Naive B cell (primary cell): Measurements from ENCODE around the gene AGMAT. TPM values are rescaled to one million over a fixed set of nuclear protein-coding genes. Genes with fewer than 3 reads are reported as not detected.

Source experiments
- ATAC-seq, 2 donors: fragments of 150-1000 bp; cut with Tn5 transposase; 2 replicates each; pipeline ENCODE4 v1.10.0; 2021; ENCODE audit warnings: low read depth in 2 of 2, mild to moderate bottlenecking in 2 of 2, moderate library complexity in 2 of 2
- DNase-seq: peaks from one replicate; pipeline ENCODE4 v3.0.0; 2022
- H3K27ac Mint-ChIP-seq, 6 donors: one replicate each; pipeline ENCODE4 v1.8.0; 2020 to 2022; ENCODE audit warnings: mild to moderate bottlenecking in 6 of 6, mixed read lengths in 6 of 6, moderate library complexity in 5 of 6, inconsistent platforms in 2 of 6
- H3K27me3 Mint-ChIP-seq, 3 donors: one replicate each; pipeline ENCODE4 v1.8.0; 2021 to 2022; ENCODE audit warnings: mixed read lengths in 3 of 3, mild to moderate bottlenecking in 1 of 3
- H3K36me3 Mint-ChIP-seq, 2 donors: one replicate each; pipeline ENCODE4 v1.8.0; 2020 to 2022; ENCODE audit warnings: mixed read lengths in 2 of 2, inconsistent platforms in 1 of 2, mild to moderate bottlenecking in 1 of 2
- H3K4me1 Mint-ChIP-seq, 3 donors: one replicate each; pipeline ENCODE4 v1.8.0; 2020 to 2022; ENCODE audit warnings: mixed read lengths in 3 of 3, inconsistent platforms in 1 of 3, mild to moderate bottlenecking in 1 of 3, moderate library complexity in 1 of 3
- H3K4me3 Mint-ChIP-seq, 8 donors: one replicate each; pipeline ENCODE4 v1.8.0; 2020 to 2022; ENCODE audit warnings: mild to moderate bottlenecking in 8 of 8, mixed read lengths in 8 of 8, moderate library complexity in 8 of 8, inconsistent platforms in 2 of 8
- H3K9me3 Mint-ChIP-seq, 7 donors: one replicate each; pipeline ENCODE4 v1.8.0; 2020 to 2022; ENCODE audit warnings: mixed read lengths in 7 of 7, mild to moderate bottlenecking in 5 of 7, inconsistent platforms in 2 of 7, moderate library complexity in 1 of 7
- polyA plus RNA-seq, 6 donors: library from polyadenylated mRNA; unstranded; fragments of 300-500 nt; fragmentation: Illumina TruSeq; gene quantifications; one replicate each; pipeline ENCODE4 v1.2.3, GENCODE V29; 2021; ENCODE audit warnings: low read depth in 6 of 6

Gene AGMAT
- polyA plus RNA-seq, 6 donors from 2014 or later: 2.4 to 7.4 (median 3.8) TPM

DNA sequence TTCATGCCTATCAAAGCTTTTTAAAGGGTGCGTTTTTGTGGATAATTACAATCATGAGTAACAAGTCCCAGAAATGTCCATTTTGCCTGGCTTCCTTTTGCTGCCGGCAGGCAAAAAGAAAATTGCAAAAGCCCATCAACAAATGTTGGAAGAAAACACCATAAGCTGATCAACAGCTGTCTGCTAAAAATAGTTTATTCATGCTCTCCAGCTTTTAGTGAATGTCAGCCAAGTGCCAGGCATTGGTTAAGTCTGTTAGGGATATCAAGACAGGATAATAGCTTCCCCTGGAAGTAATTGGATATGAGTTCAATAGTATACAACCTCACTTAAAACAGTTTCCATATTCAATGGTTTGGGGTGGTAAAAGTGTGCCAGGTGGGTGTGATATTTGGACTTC is 13.6 kb upstream of the AGMAT start:
- Mint-ChIP-seq H3K4me1 (peaks cover 4 to 6% (median 5%) of the 10 kb centered on the region in 3 donors), H3K27me3 (peaks cover 0 to 9% (median 0%) of the 10 kb centered on the region in 3 donors), H3K9me3 (no peaks in the 10 kb centered on the region), H3K36me3 (no peaks in the 10 kb centered on the region), H3K27ac (no peak overlapping the region), H3K4me3 (no peak overlapping the region)
- DNase-seq (no peak), ATAC-seq (no peak)

DNA sequence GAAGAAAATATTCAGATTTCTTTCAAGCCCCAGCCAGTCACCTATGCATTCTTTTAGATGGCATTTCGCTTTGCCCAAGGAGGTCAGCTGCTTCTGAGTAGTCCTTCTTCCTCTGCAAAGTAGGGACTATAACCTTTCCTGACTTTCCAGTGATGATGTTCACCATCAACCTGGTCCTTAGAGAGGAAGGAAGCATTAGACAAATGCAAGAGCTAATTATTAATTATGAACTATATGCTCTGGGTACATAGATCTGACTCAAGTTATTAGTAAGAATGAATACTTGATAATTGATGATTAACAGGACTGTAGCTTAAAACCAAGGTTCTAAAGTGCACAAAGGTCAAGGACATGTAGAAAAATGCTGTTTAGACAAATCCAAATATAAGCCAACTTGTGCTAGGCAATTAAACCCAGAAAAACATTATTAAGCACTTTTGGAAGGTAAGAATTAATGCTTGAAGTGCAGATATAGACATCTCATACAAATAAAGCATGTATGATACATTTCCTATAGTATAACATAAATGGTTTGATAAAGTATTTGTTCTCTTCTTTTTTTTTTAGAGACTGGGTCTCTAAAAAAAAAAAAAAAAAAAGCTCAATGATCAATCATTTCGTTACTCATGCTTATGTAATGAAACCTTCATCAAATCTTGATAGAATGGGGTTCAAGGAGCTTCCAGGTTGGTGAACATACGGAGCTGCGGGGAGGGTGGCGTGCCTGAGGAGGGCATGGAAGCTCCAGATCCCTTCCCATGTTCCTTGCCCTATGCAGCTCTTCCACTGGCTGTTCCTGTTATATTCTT is 11.2 kb upstream of the AGMAT start:
- H3K4me3 Mint-ChIP-seq: no peak overlapping the region
- no peaks in the 10 kb centered on the region for H3K9me3 Mint-ChIP-seq
- ATAC-seq: no peak
- DNase-seq: no peak
- H3K27ac Mint-ChIP-seq: peak overlapping the region in 1 of 6 donors; percentile 64
- no peaks in the 10 kb centered on the region for H3K36me3 Mint-ChIP-seq
- H3K27me3 Mint-ChIP-seq: peaks cover 0 to 9% (median 0%) of the 10 kb centered on the region in 3 donors
- H3K4me1 Mint-ChIP-seq: no peaks in the 10 kb centered on the region

DNA sequence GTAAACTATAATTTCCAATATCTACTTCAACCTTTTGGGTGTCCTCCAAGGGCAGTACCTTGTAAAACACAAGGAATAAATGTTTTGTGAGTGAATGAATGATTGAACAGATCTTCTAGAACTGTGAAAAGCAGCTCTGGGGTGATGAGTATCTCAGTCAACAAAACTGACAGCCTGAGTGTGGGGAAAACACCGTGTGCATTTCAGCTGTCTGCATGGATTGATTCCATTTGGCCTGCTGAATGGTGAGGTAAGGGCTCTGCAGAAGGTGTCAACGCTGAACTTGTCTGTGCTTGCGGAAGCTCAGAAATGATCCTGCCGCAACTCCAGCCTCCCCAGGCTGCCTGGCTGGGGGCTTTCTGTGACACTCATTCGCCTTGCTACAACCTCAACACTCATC is 7.4 kb upstream of the AGMAT start:
- no peak for DNase-seq
- ATAC-seq: no peak
- peaks cover 0 to 2% (median 2%) of the 10 kb centered on the region in 3 donors for H3K4me1 Mint-ChIP-seq
- H3K9me3 Mint-ChIP-seq: peaks cover 0 to 3% (median 0%) of the 10 kb centered on the region in 7 donors
- H3K4me3 Mint-ChIP-seq: no peak overlapping the region
- no peaks in the 10 kb centered on the region for H3K27me3 Mint-ChIP-seq
- H3K36me3 Mint-ChIP-seq: peaks cover 0 to 6% of the 10 kb centered on the region in 2 donors
- no peak overlapping the region for H3K27ac Mint-ChIP-seq

DNA sequence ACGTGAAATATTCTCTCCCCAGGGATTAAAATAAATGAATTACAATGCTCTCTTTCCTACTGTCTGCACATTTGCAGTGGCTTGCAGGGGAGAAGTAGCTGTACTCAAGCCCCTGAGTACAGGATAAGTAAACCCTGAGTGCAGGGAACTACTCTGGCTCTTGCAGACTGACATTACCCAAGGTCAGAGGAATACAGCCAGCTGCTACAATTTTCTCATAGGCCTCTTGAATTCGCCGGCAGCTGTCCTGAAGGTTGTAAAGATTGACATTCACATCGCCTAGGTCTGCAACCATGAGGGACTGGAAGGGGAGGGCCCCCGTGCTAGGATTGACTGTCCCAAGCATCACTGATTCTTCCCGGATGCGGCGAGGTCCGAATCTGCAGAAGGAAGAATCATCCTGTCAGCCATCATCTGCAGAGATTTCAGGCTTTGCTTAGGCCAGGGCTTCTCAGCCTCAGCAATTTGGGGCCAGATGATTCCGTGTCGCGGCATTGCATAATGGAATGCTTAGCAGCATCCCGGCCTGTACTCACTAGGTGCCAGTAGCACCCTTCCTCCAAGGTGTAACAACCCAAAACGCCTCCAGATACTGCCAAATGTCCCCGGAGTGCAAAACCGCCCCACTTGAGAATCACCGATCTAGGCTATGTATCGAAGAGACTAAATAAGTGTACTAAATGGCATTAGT is 1.7 kb downstream of the AGMAT start:
- DNase-seq (no peak), ATAC-seq (no peak)
- Mint-ChIP-seq H3K36me3 (peaks cover 0 to 3% of the 10 kb centered on the region in 2 donors), H3K27me3 (no peaks in the 10 kb centered on the region), H3K4me3 (peak overlapping the region in 7 of 8 donors; percentile 55 to 89 (median 79)), H3K9me3 (peaks cover 0 to 2% (median 0%) of the 10 kb centered on the region in 7 donors), H3K4me1 (peaks cover 27 to 59% (median 27%) of the 10 kb centered on the region in 3 donors), H3K27ac (peak overlapping the region in 3 of 6 donors; percentile 7 to 76 (median 33))

DNA sequence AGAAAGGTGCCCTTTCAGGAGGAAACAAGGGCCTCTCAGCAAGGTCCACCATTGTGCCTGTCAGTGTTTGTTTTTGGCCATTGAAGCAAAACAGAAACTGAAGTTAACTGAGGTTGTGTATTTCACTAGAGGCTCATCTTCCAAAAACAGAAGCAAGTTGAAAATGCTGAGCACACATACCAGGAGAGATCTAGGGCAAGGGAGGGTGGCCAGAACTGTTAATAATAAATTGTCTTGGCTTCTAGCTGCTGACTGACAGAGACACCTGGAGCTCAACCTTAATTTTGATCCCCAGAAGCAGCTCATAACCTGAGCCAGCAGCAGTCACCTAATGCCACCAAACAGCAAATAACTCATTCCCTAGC is 5.2 kb downstream of the AGMAT start:
- Mint-ChIP-seq H3K9me3 (no peaks in the 10 kb centered on the region), H3K4me1 (peaks cover 18 to 58% (median 28%) of the 10 kb centered on the region in 3 donors), H3K27ac (peak overlapping the region; percentile 85 to 97 (median 91)), H3K36me3 (peaks cover 0 to 7% of the 10 kb centered on the region in 2 donors), H3K4me3 (peak overlapping the region; percentile 9 to 89 (median 64)), H3K27me3 (no peaks in the 10 kb centered on the region)
- peak; percentile 13 to 20 for ATAC-seq
- no peak for DNase-seq

DNA sequence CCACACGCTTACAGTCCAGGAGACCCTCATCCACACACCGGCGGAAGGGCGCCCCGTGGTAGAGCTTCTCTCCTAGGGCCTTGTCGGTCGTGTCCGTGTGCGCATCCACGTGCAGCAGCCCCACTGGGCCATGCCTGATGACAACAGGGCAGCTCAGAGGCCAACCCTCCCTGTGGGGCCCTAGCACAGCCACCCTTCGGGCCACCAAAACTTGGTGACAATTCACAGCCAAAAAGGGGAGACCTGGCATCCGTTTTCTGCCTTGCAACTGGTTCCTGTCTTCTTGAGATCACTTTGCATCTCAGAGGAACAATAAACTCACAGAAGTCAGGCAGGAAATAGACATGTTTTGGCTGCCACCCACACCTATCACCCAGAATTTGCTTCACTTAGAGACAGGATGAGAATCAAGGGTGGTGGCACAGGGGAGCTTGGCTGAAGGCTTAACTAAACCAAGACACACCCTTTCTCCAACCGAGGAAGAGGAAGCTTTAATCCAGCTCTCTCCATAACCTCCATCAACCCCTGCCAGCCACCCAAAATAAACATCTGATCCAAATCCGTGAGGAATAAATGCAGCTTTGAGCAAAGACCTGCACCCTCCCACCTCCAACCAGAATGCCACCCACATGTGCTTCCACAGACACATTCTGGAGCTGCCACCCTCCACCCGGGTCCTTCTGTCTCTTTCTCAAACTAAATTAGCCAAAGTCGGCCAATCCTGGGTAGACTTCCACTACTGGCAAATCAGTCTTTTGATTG is 5.7 kb downstream of the AGMAT start:
- H3K4me3 Mint-ChIP-seq: peak overlapping the region; percentile 41 to 89 (median 66)
- H3K27ac Mint-ChIP-seq: peak overlapping the region; percentile 85 to 97 (median 91)
- peaks cover 0 to 7% of the 10 kb centered on the region in 2 donors for H3K36me3 Mint-ChIP-seq
- DNase-seq (peak; percentile 41), ATAC-seq (peak; percentile 88)
- H3K4me1 Mint-ChIP-seq: peaks cover 19 to 54% (median 24%) of the 10 kb centered on the region in 3 donors
- no peaks in the 10 kb centered on the region for H3K9me3 Mint-ChIP-seq
- no peaks in the 10 kb centered on the region for H3K27me3 Mint-ChIP-seq

DNA sequence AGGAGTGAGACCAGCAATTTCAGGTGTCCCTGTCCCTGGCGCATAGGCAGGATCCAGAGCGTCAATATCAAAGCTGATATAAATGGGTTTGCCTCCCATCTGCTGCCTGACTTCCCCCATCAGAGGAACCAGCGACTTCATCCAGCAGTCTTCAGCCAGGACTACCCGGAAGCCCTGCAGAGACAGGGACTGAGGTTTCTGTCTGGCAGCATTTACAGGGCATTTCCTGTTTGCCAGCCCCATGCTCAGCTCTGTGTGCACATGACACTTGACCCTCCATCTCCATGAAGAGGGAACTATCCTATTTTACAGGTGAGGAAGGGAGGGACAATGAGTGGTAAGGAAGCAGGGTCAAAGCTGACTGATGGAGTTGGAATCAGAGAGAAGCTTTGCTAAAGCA is 7.2 kb downstream of the AGMAT start:
- Mint-ChIP-seq H3K9me3 (no peaks in the 10 kb centered on the region), H3K4me1 (peaks cover 21 to 48% (median 30%) of the 10 kb centered on the region in 3 donors), H3K36me3 (peaks cover 0 to 7% of the 10 kb centered on the region in 2 donors), H3K27ac (peak overlapping the region in 2 of 6 donors; percentile 11 to 67), H3K27me3 (no peaks in the 10 kb centered on the region), H3K4me3 (no peak overlapping the region)
- no peak for DNase-seq
- no peak for ATAC-seq

DNA sequence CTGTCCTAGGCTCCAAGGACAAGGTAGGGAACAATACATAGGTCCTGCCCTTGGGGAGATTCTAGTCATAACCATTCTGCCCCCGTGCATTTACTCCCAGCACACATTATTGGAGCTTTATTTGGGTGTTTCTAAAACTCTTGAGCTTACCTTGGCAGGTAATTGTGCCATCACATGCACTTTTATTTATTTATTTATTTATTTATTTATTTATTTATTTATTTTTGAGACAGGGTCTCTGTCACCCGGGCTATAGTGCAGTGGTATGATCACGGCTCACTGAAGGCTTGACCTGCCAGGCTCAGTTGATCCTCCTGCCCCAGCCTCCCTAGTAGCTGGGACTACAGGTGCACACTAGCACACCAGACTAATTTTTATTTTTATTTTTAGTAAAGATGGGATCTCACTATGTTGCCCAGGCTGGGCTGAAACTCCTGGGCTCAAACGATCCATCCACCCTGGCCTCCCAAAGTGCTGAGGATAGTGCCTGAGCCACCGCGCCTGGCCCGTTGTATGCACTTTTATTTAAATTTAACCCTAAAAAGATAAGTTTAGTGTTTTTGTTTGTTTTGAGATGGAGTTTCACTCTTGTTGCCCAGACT is 9.2 kb downstream of the AGMAT start:
- no peak for DNase-seq
- no peak for ATAC-seq
- H3K27ac Mint-ChIP-seq: no peak overlapping the region
- H3K4me3 Mint-ChIP-seq: no peak overlapping the region
- H3K9me3 Mint-ChIP-seq: no peaks in the 10 kb centered on the region
- no peaks in the 10 kb centered on the region for H3K27me3 Mint-ChIP-seq
- peaks cover 0 to 7% of the 10 kb centered on the region in 2 donors for H3K36me3 Mint-ChIP-seq
- H3K4me1 Mint-ChIP-seq: peaks cover 31 to 64% (median 43%) of the 10 kb centered on the region in 3 donors

DNA sequence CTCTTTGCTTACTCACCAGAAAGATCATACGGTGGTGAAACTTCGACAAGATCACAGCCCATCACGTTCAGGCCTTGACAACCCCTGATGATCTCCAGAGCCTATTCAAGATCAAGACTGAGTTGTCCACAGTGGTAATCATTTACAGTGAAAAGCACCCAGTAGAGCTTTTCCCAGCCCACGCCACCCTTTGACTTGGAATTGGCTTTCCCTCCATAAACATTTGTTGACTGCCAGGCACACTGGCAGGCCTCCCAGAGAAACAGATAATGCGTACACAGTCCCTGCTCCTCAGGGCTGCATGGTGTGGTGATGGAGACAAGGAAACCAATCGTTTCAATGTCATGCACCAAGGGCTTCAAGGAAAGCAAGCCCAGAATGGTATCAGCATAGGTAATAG is 10.1 kb downstream of the AGMAT start:
- DNase-seq: no peak
- Mint-ChIP-seq H3K36me3 (peaks cover 0 to 7% of the 10 kb centered on the region in 2 donors), H3K27ac (peak overlapping the region in 1 of 6 donors; percentile 49), H3K4me1 (peaks cover 30 to 61% (median 44%) of the 10 kb centered on the region in 3 donors), H3K27me3 (no peaks in the 10 kb centered on the region), H3K4me3 (peak overlapping the region in 1 of 8 donors; percentile 10), H3K9me3 (no peaks in the 10 kb centered on the region)
- no peak for ATAC-seq

DNA sequence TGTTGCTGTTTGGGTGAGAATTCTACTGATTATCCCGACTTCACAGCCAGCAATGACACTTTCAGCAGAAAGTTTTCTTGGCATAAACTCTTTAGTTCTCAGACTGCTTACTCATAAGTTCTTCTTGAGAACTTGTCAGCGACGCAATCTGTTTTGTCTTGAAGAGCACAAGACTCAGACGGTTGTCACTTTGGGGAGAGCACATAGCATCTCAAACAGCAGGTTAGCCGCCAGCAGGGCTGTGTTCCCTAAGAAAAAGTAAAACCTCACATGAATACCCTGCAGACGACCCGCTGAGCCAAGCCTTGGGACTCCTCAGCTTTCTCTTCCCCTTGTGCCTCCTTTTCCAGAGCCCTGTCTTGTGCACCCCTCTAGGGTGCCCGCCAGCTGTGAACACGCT is 11.4 kb downstream of the AGMAT start:
- Mint-ChIP-seq H3K27me3 (no peaks in the 10 kb centered on the region), H3K4me3 (peak overlapping the region in 1 of 8 donors; percentile 12), H3K36me3 (peaks cover 0 to 9% of the 10 kb centered on the region in 2 donors), H3K27ac (peak overlapping the region in 5 of 6 donors; percentile 11 to 51 (median 33)), H3K9me3 (no peaks in the 10 kb centered on the region), H3K4me1 (peaks cover 17 to 51% (median 32%) of the 10 kb centered on the region in 3 donors)
- ATAC-seq: no peak
- no peak for DNase-seq

DNA sequence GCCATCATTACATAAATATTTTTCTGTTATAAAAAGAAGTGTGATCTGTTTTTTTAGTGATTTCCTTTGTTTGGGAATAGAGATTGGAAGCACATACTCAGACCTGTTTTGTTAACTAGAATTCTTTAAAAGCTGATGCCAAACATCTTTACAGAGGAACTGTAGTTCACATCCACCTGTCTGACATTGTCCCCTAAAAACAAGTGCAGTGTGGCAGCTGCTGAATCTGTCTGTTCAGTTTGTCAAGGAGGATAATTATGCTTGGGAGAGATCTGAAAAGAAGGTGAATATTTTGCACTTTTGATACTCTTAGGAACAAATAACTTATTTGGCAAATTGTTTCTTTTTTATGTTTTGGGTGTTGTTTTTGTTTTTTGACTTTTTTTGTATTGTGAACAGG is 13.6 kb downstream of the AGMAT start:
- H3K36me3 Mint-ChIP-seq: peaks cover 12 to 15% of the 10 kb centered on the region in 2 donors

DNA sequence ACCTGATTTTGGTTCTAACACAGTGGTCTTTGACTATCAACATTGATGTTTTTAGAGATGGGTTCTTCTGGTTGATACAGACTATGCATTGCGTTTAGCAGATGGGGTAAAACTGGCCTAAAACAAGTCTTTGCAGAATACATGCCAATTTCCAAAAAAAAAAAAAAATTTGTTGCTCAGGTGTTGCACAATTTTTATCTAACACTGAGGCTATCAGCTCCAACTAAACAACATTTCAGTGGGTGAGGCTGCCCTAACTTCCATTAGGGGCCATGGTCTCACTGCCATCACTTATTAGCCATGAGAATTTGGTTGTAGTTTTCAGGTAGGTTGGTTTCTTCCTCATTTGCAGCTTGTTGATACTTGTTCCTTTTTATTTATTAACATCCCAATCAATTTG is 14.0 kb downstream of the AGMAT start:
- Mint-ChIP-seq H3K9me3 (no peaks in the 10 kb centered on the region), H3K36me3 (peaks cover 12 to 15% of the 10 kb centered on the region in 2 donors), H3K27me3 (no peaks in the 10 kb centered on the region), H3K27ac (peak overlapping the region; percentile 7 to 96 (median 51)), H3K4me1 (peaks cover 16 to 44% (median 32%) of the 10 kb centered on the region in 3 donors), H3K4me3 (peak overlapping the region in 6 of 8 donors; percentile 37 to 89 (median 67))
- DNase-seq: no peak
- no peak for ATAC-seq

More for the DNA sequence above, 13.6 kb downstream of the AGMAT start:
- DNase-seq (no peak), ATAC-seq (no peak)
- peak overlapping the region; percentile 65 to 96 (median 80) for H3K27ac Mint-ChIP-seq
- H3K4me3 Mint-ChIP-seq: peak overlapping the region; percentile 41 to 89 (median 72)
- peaks cover 16 to 42% (median 32%) of the 10 kb centered on the region in 3 donors for H3K4me1 Mint-ChIP-seq
- H3K9me3 Mint-ChIP-seq: no peaks in the 10 kb centered on the region
- no peaks in the 10 kb centered on the region for H3K27me3 Mint-ChIP-seq
